Measurements from ENCODE around the gene HLA-DMA. TPM values are rescaled to one million over a fixed set of nuclear protein-coding genes. Genes with fewer than 3 reads are reported as not detected.

HLA-DMA gene
- total RNA-seq, 1 donor from 2014 or later, result 5.2 TPM

DNA sequence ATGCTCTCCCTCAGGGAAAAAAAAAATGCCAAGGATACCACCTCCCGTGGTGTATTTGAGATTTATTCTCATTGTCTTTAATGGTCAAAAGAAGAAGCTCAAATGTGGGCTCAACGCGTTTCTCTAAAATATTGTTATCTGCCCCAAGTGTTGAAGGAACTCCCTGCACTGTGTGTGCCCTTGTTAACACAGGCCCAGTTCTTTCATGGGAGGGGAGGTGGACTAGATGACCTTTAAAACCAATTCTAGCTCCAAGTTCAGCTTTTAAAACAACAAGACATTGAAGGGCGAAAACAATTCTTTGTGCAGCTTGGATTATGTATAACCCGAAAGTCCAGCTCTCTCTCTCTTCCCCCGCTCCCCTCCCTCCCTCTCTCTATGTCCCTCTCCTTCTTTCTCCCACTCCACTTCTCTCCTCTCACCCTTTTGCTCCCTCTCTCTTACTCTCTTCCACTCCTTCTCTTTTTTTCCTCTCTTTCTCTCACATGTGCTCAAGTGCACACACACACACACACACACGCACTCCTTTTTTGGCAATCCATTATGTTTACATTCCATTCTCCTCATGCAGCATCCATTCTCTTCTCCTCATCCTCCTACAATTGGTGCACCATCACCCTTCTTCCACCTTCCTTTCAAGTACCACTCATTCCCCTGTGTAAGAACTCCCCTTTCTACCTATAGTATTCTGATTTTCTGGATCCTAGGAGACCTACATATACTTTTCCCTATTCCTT is 20.6 kb downstream of the HLA-DMA start:
- Mint-ChIP-seq H3K4me1 (ENCODE audit: low read depth, unreplicated experiment) (no peaks in the 10 kb centered on the region), H3K36me3 (ENCODE audit: low read depth, unreplicated experiment) (no peaks in the 10 kb centered on the region), H3K9me3 (ENCODE audit: unreplicated experiment) (peaks cover 1% of the 10 kb centered on the region), H3K27ac (ENCODE audit: unreplicated experiment) (no peak overlapping the region), H3K27me3 (ENCODE audit: low read depth, unreplicated experiment) (peaks cover 30% of the 10 kb centered on the region), H3K4me3 (ENCODE audit: unreplicated experiment) (no peak overlapping the region)
- no peak overlapping the region for H3K4me2 ChIP-seq (ENCODE audit: low read length)
- TF ChIP-seq EZH2 (IDR thresholded peaks at IDR 0.05; ENCODE audit: insufficient read depth, low read length), result no peak
- TF ChIP-seq, protein P1, sequence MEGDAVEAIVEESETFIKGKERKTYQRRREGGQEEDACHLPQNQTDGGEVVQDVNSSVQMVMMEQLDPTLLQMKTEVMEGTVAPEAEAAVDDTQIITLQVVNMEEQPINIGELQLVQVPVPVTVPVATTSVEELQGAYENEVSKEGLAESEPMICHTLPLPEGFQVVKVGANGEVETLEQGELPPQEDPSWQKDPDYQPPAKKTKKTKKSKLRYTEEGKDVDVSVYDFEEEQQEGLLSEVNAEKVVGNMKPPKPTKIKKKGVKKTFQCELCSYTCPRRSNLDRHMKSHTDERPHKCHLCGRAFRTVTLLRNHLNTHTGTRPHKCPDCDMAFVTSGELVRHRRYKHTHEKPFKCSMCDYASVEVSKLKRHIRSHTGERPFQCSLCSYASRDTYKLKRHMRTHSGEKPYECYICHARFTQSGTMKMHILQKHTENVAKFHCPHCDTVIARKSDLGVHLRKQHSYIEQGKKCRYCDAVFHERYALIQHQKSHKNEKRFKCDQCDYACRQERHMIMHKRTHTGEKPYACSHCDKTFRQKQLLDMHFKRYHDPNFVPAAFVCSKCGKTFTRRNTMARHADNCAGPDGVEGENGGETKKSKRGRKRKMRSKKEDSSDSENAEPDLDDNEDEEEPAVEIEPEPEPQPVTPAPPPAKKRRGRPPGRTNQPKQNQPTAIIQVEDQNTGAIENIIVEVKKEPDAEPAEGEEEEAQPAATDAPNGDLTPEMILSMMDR (IDR thresholded peaks at IDR 0.05; ENCODE audit: insufficient read depth, low read depth, low read length), result no peak
- H3K27me3 ChIP-seq (ENCODE audit: insufficient read depth, low read length), result peaks cover 59% of the 10 kb centered on the region
- no peaks in the 10 kb centered on the region for H3K79me2 ChIP-seq (ENCODE audit: insufficient read depth, low read length)
- H3K36me3 ChIP-seq (ENCODE audit: insufficient read depth, low read length), result no peaks in the 10 kb centered on the region
- H3K9ac ChIP-seq (ENCODE audit: low read length), result no peak overlapping the region
- no peak overlapping the region for H3K27ac ChIP-seq (ENCODE audit: low read depth, low read length)
- no peaks in the 10 kb centered on the region for H3K9me3 ChIP-seq (ENCODE audit: insufficient read depth, low read depth, low read length)
- H3K4me3 ChIP-seq (ENCODE audit: insufficient read depth, low read depth, low read length), result no peak overlapping the region
- FAIRE-seq (no peak), DNase-seq (ENCODE audit: low read depth) (peak; percentile 44)
- no peaks in the 10 kb centered on the region for H3K4me1 ChIP-seq (ENCODE audit: insufficient read depth, low read length)
- H4K20me1 ChIP-seq (ENCODE audit: insufficient read depth, low read length), result no peaks in the 10 kb centered on the region
- no peak overlapping the region for H2AFZ ChIP-seq (ENCODE audit: low read depth, low read length)

GRCh38 chr6:32931211-32931610 is 21.7 kb downstream of the HLA-DMA start:
- Mint-ChIP-seq H3K9me3 (ENCODE audit: unreplicated experiment) (no peaks in the 10 kb centered on the region), H3K27ac (ENCODE audit: unreplicated experiment) (no peak overlapping the region), H3K4me3 (ENCODE audit: unreplicated experiment) (no peak overlapping the region), H3K4me1 (ENCODE audit: low read depth, unreplicated experiment) (no peaks in the 10 kb centered on the region), H3K27me3 (ENCODE audit: low read depth, unreplicated experiment) (peaks cover 21% of the 10 kb centered on the region), H3K36me3 (ENCODE audit: low read depth, unreplicated experiment) (no peaks in the 10 kb centered on the region)
- Histone ChIP-seq H3K79me2 (ENCODE audit: insufficient read depth, low read length) (no peaks in the 10 kb centered on the region), H3K27me3 (ENCODE audit: insufficient read depth, low read length) (peaks cover 50% of the 10 kb centered on the region), H4K20me1 (ENCODE audit: insufficient read depth, low read length) (no peaks in the 10 kb centered on the region), H3K4me2 (ENCODE audit: low read length) (no peak overlapping the region), H3K9ac (ENCODE audit: low read length) (no peak overlapping the region), H3K4me3 (ENCODE audit: insufficient read depth, low read depth, low read length) (no peak overlapping the region), H3K4me1 (ENCODE audit: insufficient read depth, low read length) (no peaks in the 10 kb centered on the region), H3K9me3 (ENCODE audit: insufficient read depth, low read depth, low read length) (no peaks in the 10 kb centered on the region), H3K36me3 (ENCODE audit: insufficient read depth, low read length) (no peaks in the 10 kb centered on the region), H3K27ac (ENCODE audit: low read depth, low read length) (no peak overlapping the region), H2AFZ (ENCODE audit: low read depth, low read length) (no peak overlapping the region)
- FAIRE-seq (no peak), DNase-seq (ENCODE audit: low read depth) (no peak)
- TF ChIP-seq, protein P1 (IDR thresholded peaks at IDR 0.05; ENCODE audit: insufficient read depth, low read depth, low read length), result no peak
- no peak for TF ChIP-seq EZH2 (IDR thresholded peaks at IDR 0.05; ENCODE audit: insufficient read depth, low read length)

GRCh38 chr6:32922083-32922482 is 30.8 kb downstream of the HLA-DMA start:
- Histone ChIP-seq H2AFZ (ENCODE audit: low read depth, low read length) (no peak overlapping the region), H4K20me1 (ENCODE audit: insufficient read depth, low read length) (no peaks in the 10 kb centered on the region), H3K4me1 (ENCODE audit: insufficient read depth, low read length) (no peaks in the 10 kb centered on the region), H3K36me3 (ENCODE audit: insufficient read depth, low read length) (no peaks in the 10 kb centered on the region), H3K9ac (ENCODE audit: low read length) (no peak overlapping the region), H3K4me2 (ENCODE audit: low read length) (no peak overlapping the region), H3K27me3 (ENCODE audit: insufficient read depth, low read length) (peaks cover 9% of the 10 kb centered on the region), H3K4me3 (ENCODE audit: insufficient read depth, low read depth, low read length) (no peak overlapping the region), H3K9me3 (ENCODE audit: insufficient read depth, low read depth, low read length) (no peaks in the 10 kb centered on the region), H3K27ac (ENCODE audit: low read depth, low read length) (no peak overlapping the region), H3K79me2 (ENCODE audit: insufficient read depth, low read length) (no peaks in the 10 kb centered on the region)
- FAIRE-seq (no peak), DNase-seq (ENCODE audit: low read depth) (no peak)
- Mint-ChIP-seq H3K27me3 (ENCODE audit: low read depth, unreplicated experiment) (peaks cover 10% of the 10 kb centered on the region), H3K27ac (ENCODE audit: unreplicated experiment) (no peak overlapping the region), H3K9me3 (ENCODE audit: unreplicated experiment) (no peaks in the 10 kb centered on the region), H3K36me3 (ENCODE audit: low read depth, unreplicated experiment) (no peaks in the 10 kb centered on the region), H3K4me3 (ENCODE audit: unreplicated experiment) (no peak overlapping the region), H3K4me1 (ENCODE audit: low read depth, unreplicated experiment) (no peaks in the 10 kb centered on the region)
- no peak for TF ChIP-seq EZH2 (IDR thresholded peaks at IDR 0.05; ENCODE audit: insufficient read depth, low read length)
- TF ChIP-seq, protein P1 (IDR thresholded peaks at IDR 0.05; ENCODE audit: insufficient read depth, low read depth, low read length), result no peak

Data from astrocyte (in vitro differentiated cells and primary cell).